ENCODE data around the gene SLC35E1.
"Not testable (repeated sequence)": the region's sequence is repeated elsewhere in the genome, so short reads cannot be mapped to it uniquely, and the experiment has no call there.

The SLC35E1 gene

GRCh38 chr19:16581971-16582343, 9.7 kb upstream of the SLC35E1 start:
- no peak for DNase-seq (ENCODE audit: low read depth)

DNA sequence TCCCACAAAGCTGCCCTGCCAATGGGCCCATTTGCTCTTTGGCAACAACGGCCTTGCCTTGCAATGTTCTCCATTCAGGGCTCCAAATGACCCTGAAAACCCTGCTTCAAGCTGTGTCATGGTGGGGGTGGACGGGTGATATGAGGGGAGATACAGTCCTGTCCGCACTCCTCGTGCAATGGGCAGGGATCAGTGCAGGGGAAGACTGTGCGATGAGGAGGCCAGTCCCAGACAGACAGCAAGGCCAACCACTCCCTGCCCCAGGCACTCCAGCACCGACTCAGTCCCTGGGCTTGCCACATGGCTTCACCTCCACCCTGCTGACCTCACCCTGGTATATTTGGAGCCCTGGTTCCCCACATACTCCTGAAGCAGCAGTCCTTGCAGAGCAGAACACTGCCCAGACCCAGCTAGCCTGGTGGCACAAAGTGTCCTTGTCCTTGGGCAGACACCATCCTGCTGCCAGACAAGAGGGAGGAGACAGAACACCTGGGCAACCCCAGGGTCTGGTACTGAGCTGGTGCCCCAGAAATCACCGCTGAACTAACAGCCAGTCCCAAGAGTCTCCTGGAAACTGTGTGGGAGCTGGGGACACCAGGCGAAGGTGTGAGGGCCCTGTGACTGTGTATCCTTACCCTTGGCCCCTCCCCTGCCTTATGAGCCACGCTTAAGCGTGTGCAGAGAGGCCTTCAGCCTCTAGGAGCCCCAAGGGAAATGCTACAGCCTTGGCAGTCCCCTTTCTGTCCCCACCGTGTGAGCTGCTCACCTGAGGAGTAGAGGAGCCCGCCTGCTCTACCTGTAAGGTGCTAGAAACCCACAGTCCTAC, 9.1 kb upstream of the SLC35E1 start:
- no peak for DNase-seq (ENCODE audit: low read depth)

- DNase-seq (ENCODE audit: low read depth): no peak
Measured at GRCh38 chr19:16579381-16579780, 7.2 kb upstream of the SLC35E1 start.

GRCh38 chr19:16577531-16577985, 5.3 kb upstream of the SLC35E1 start:
- DNase-seq (ENCODE audit: low read depth): no peak

- DNase-seq (ENCODE audit: low read depth): no peak
Measured at GRCh38 chr19:16576690-16577530, 4.7 kb upstream of the SLC35E1 start.

DNA sequence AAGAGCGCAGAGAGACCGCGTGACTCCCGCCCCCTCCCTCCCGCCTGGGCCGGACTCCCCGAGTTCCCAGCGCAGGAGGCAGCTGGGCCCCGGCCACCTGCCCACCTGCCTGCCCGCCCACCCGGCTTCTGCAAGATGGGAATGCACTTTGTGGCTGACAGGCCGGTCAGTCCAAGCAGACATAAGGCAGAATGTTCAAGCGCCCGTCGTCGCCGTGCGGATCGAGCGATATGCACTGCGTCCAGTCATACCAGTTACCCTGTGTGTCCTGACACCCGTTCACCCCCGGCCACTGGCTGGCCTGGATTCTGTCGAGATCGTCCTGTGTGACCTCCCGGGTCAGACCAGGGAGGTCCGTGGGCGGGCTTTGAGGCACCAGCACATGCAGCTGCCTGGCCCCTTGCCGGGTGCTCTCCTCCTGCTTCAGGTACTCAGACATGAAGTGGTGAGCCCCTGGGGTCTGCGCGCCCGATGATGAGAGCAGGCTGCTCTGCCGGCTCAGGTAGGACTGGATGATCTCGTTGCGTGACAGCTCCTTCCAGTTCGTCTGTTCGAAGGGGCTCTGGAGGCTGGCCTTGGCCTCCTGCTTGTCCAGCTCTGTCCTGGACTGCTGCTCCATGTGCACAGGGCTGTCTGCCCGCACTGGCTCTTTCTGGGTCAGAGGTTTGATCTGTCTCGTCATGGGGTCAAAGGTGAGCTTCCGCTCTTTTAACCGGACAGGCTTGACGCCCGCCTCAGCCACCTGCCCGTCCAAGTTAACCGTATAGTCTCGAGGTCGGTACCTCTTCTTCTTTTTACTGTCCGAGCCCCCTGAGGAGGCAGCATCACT, 3.9 kb upstream of the SLC35E1 start:
- no peak for DNase-seq (ENCODE audit: low read depth)

DNA sequence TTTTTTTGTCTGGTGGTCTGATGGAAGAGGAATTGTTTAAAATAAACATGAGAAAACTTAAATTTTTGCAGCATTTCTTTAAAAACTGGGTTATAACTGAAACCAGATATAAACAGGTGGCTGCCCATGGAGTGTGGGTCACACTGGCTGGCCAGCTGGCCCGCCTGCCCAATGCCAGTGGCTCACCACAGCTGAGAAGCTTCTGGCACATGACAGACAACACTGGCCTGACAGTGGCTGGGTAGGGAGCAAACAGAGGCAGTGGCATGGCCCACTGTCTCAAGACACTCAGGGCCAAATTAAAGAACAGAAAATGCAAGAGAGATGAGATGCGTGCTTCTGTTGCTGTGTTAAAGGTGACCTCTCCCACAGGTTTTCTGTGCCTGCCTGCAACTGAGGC, 3.1 kb upstream of the SLC35E1 start:
- DNase-seq (ENCODE audit: low read depth): no peak

GRCh38 chr19:16573925-16574324, 1.7 kb upstream of the SLC35E1 start:
- no peak for DNase-seq (ENCODE audit: low read depth)

GRCh38 chr19:16573296-16573695, 1.1 kb upstream of the SLC35E1 start:
- no peak for DNase-seq (ENCODE audit: low read depth)

GRCh38 chr19:16571822-16572331, 338 bp downstream of the SLC35E1 start:
- no peak for DNase-seq (ENCODE audit: low read depth)

DNA sequence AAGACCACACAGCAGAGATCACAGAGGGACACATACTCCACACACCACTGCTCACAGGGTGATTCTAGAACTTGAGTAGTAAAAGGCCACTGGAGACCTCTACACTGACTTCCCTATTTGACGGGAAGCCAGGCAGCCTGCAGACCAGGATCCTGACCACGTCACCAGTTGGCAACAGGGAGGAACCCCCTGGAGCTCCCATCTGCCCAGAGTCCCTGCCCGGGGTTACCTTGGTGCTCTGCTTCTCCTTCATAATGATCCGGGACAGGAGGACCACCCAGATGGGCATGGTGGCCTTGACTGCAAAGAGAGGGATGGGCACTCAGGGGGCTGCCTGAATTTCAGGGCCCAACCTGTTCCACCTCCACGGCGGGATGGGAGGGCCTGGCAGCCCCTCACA, 932 bp downstream of the SLC35E1 start:
- DNase-seq (ENCODE audit: low read depth): no peak

DNA sequence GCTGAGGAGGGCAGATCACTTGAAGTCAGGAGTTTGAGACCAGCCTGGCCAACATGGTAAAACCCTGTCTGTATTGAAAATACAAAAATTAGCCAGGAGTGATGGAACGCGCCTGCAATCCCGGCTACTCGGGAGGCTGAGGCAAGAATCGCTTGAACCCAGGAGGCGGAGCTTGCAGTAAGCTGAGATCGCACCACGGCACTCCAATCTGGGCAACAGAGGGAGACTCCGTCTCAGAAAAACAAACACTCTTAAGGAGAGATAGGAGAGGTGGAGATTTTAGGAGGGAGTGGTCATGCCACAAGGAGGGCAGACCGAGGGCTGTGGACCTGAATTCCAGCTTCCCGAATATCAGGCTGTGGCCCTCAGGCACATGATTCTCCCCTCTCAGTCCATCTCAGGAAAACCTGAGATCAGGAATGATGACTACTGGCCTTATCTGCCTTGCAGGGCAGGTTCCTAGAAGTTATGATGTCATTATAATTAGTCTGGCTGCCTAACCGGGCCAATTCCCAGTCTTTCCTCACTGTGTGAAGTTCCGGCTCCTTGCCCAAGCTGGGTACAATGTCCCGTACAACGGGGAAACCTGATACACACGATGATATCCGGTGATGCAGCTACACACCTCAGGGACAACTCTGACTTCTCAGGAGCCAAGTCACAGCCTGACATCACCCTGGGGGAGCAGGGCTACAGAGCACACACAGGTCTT, 2.5 kb downstream of the SLC35E1 start:
- no peak for DNase-seq (ENCODE audit: low read depth)

DNA sequence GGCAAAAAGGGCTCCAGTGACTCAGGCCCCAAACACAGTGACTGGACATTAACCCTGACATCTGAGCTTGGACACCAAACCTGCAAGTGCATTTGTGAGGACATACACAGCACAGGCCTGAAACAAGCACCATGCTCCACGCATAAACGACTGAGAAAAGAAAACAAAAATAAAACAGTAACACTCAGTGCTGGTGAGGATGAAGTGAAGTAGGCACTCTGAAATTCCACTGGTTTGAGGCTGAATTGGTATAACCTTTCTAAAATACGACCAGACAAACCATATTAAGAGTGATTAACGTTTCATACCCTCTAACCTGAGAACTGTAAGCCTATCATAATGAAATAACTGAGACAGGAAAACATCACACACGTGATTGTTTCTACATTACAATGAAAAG, 5.5 kb downstream of the SLC35E1 start:
- DNase-seq (ENCODE audit: low read depth): no peak

DNA sequence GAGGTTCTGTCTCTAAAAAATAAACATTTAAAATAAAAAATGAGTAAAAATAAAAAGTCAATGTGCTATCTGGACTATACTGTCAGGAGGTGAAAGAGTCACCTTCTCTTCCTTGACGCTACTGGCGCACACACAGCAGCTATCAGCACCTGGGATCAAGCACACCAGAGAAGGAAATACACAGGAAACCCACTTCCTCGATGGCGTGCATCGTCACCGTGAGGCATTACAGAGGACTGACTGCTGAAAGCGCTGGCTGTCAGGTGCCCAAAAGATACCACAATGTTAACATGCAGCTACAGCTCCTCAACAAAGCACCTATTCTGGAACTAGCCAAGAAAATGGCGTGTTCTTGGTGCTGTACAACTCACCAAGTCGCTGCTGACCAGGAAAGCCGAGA, 6.1 kb downstream of the SLC35E1 start:
- no peak for DNase-seq (ENCODE audit: low read depth)

DNA sequence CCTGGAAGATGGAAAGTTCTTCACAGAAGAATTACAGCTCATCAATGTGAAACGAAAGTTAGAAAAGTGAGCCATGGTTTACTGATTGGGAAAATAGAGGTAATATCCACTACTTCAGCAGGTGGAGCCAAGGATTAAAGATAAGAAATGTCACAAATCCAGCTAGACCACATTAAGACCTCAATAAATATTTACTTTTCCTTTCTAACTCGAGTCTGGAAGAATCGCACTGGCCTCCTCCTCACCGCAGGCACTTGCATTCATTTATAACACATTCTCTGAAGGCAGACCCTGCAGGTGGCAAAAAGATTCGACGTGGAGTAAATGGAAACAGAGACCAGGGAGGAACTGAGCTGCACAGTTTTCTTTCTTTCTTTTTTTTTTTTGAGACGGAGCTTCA, 7.4 kb downstream of the SLC35E1 start:
- no peak for DNase-seq (ENCODE audit: low read depth)

DNA sequence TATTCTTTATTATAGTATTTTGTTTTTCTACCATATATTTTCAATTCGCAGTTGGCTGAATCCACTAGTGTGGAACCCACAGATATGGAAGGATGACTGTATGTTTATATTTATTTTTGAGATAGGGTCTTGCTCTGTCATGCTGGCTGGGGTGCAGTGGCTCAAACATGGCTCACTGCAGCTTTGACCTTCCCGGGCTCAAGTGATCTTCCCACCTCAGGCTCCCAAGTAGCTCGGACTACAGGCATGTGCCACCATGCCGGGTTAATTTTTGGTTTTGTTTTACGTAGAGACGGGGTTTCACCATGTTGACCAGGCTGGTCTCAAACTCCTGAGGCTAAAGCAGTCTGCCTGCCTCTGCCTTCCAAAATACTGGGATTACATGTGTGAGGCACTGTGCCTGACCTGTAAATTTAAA, 9.6 kb downstream of the SLC35E1 start:
- no peak for DNase-seq (ENCODE audit: low read depth)

- no peak for DNase-seq (ENCODE audit: low read depth)
Measured at GRCh38 chr19:16561382-16561781, 10.8 kb downstream of the SLC35E1 start.

GRCh38 chr19:16559780-16560276, 12.4 kb downstream of the SLC35E1 start:
- DNase-seq (ENCODE audit: low read depth): no peak

GRCh38 chr19:16554776-16555175, 17.4 kb downstream of the SLC35E1 start:
- DNase-seq (ENCODE audit: low read depth): no peak

GRCh38 chr19:16551902-16552301, 20.3 kb downstream of the SLC35E1 start:
- DNase-seq (ENCODE audit: low read depth): not testable (repeated sequence)

GRCh38 chr19:16548956-16549355, 23.3 kb downstream of the SLC35E1 start:
- no peak for DNase-seq (ENCODE audit: low read depth)
